Left renal pelvis (tissue), 4 donors: ENCODE results near the gene PMEL. TPM values are rescaled to one million over a fixed set of nuclear protein-coding genes. Genes with fewer than 3 reads are reported as not detected.
"Not testable (repeated sequence)": the region's sequence is repeated elsewhere in the genome, so short reads cannot be mapped to it uniquely, and the experiment has no call there.

ENCODE experiments used
- DNase-seq, 4 donors: peaks; one replicate each; pipeline ENCODE4 v3.0.0-alpha.2; 2013; ENCODE audit warnings: low read depth in 4 of 4, low spot score in 3 of 4
- polyA plus RNA-seq, 4 donors: library from polyadenylated mRNA; unstranded; fragments of 120-200 nt; gene quantifications; one replicate each; pipeline ENCODE4 v1.2.1, GENCODE V29; 2013; ENCODE audit not compliant: insufficient read length in 4 of 4

Gene PMEL
- polyA plus RNA-seq, 4 donors, result 2.0 to 4.2 (median 3.2) TPM

DNA sequence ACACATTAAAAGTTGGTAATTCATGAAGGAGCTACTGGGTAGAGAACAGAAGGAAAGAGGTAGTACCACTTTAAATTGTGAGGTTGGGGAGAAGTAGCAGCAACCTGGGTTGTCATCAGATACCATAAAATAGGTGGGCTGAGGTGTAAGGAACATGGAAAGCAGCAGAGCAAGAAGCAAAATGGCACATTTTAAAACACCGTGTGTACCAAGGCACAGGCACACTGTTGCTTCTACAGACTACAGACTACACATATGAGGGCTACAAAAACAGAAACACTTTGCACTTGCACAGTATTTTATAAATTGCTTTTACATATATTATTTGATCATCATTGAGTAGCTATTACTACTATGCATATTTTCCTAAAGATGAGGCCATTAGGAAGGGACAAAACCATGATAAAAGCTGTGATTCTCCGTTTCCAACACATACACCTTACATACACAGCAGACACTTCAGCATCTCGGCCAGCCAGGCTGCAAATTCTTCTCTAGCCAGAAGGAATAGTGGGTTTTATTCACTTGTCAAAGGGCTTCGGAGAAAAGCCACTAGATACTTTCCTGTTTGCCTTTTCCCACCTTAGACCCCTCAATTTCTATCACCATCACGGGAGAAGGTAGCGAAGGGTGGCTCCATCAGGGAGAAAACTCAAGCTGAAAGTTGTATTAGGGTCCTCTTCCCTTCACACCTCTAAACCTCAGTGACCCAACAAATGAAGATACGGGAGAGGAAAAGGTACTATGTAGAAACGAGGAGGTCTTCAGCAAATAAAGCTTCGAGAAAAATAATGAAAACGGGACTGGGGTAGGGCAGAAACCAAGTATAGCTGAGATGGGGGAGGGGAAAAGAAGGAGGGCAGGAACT, 39.7 kb downstream of the PMEL start:
- no peak for DNase-seq

DNA sequence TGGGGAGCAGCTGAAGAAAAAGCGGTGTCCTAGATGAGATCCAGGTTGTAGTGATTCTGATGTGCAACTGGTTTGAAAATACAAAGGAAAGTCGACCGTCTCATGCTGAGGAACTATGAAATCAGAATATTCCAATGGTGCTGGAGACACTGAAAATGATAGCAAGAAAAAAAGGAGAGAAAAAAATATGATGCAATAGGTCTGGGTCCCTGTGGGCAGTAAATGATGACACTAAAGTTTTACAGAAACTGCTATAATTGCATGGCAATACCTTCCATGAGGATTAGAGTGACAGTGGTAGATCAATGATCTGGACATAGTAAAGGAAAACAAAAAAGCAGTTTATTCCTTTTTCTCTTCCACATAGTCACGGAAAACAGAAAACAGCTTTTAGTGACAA, 40.5 kb downstream of the PMEL start:
- no peak for DNase-seq

DNA sequence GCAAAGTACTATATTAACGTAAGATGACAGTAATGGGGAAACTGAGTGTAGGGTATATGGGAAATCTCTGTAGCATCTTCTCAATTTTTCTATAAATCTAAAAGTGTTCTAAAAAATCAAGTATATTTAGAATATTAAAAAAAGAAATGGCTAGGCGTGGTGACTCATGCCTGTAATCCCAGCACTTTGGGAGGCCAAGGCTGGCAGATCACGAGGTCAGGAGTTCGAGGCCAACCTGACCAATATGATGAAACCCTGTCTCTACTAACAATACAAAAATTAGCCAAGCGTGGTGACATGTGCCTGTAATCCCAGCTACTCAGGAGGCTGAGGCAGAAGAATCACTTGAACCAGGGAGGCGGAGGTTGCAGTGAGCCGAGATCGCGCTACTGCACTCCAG, 42.2 kb downstream of the PMEL start:
- DNase-seq, result not testable (repeated sequence)

DNA sequence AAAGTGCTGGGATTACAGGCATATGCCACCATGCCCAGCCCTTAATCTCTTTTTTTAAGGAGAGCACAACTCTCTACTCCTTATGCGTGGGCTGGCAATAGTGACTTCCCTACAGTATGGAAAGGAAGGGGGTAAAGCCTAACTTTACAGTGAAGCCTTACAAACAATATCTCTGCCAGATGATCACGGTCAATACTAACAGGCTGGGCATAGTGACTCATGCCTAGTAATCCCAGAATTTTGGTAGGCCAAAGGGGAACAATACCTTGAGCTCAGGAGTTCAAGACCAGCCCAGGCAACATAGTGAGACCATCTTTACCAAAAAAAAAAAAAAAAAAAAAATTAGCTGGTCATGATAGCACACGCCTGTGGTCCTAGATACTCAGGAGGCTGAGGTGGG, 43.7 kb downstream of the PMEL start:
- no peak for DNase-seq

DNA sequence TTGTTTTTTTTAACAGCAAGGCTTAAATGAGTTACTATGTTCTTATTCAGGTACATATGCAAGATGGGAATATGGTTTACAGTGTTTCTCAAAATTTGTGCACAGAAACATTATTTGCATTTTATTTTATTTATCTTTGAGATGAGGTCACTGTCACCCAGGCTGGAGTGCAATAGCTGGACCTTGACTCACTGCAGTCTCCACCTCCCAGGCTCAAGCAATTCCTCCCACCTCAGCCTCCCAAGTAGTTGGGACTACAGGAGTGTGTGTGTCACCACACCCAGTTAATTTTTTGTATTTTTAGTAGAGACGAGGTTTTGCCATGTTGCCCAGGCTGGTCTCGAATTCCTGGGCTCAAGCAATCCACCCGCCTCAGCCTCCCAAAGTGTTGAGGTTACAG, 46.8 kb downstream of the PMEL start:
- not testable (repeated sequence) for DNase-seq

DNA sequence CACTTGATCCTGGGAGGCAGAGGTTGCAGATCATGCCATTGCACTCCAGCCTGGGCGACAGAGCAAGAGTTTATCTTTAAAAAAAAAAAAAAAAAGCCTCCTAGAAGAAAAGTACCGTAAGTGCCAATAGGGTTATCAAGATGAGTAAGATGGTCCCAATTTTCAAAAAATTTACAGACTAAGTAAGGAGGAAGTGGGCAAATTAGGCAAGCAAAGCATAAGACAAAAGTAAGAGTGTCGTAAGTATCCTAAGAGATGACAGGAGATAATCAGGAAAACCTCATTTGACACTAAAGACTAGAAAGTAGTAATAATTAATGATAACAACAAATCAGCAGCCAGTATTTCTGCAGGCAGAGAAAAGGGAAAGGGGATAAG, 50.4 kb downstream of the PMEL start:
- DNase-seq, result no peak

DNA sequence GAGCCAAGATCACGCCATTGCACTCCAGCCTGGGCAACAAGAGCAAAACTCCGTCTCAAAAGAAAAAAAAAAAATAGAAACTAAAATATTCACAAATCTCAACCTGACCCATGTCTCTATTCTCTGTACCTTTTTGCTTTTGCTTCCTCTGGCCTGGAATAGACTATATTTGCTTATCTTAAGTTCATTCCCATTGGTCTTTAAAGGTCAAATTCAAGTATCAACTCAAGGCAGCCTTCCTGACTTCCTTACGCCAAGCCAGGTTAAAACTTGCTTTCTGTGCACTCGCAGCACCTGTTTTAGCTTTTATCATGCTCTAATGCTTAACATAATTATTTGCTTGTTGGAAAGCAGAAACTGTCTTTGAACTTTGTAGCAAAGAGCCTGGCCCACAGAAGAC, 52.9 kb downstream of the PMEL start:
- DNase-seq, result no peak

DNA sequence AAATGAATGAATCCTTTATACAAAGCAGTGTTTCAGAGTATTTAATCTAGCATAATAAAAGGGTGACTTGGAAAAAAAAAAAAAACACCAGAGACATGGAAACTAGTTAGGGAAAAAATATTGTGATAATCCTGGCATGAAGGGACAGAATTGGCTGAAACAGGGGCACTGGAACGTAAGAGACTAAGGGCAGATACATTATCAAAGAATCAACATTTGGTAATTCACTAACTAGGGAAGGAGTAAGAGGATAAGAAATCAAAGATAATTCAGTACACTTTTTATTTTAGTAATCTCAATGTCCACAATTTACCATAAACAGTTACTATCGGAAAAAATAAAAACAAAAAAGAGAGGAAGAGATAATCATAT, 56.3 kb downstream of the PMEL start:
- DNase-seq, result no peak

DNA sequence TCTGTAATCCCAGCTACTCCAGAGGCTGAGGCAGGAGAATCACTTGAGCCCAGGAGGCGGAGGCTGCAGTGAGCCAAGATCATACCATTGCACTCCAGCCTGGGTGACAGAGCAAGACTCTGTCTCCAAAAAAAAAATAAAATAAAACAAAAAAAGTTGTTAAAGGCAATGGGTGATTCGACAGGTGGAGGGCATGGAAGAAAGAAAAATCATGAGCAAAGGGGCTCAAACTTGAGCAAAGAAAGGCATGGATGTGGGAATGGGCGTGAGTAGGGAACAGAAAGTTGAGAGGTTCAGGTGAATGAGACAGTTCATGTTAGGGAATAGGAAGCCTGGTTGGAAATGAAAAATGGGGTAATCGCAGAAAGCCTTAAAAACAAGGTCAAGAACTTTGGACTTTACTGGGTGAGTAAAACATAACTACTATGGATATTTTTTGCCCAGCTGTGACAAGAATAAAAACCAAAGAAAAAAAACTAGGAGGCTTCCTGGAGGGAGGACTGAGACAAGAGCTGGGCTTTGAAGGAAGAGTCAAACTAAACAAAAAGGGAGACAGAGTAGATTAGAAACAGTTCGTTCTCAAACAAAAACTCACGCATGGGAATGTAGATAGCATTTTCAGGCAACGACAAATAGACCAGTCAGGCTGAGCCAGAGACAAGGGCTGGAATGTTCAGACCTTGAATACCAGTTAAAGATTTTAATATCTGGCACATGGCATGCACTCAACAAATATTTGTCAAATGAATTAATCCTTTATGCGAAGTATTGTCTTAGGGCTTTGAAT, 56.9 kb downstream of the PMEL start:
- DNase-seq, result no peak

DNA sequence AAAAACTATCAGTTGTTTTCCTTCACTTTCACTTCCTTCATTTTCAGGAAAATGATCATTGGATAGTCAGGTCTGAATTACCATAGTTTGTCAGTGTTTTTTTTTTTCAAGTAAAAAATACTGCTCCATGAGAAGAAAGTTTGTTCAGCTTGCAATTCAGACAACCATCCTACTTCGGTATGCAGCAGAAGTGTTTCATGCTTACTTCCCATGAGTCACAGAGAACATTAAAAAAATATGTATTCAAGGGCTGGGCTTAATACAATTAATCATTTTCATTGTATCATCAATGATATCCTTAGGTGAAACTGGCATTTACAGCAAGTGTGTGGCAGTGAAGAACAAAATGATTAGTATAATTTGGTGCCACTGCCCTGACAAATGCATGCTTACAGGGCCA, 59.8 kb downstream of the PMEL start:
- no peak for DNase-seq

Other genes with a start within 250 kb of the PMEL start
- gene BLOC1S1, start 250.0 kb downstream of the PMEL start, polyA plus RNA-seq, result 100 to 1,000 TPM in 3 of 4 donors, 10 to 100 TPM in 1; 79.4 to 122 (median 114) TPM
- gene RDH5, start 245.6 kb downstream of the PMEL start, polyA plus RNA-seq, result 10 to 100 TPM in 3 of 4 donors, 1 to 10 TPM in 1; 8.4 to 38.2 (median 21.1) TPM
- gene CD63, start 237.0 kb downstream of the PMEL start, polyA plus RNA-seq, result 100 to 1,000 TPM; 617 to 773 (median 715) TPM
- gene GDF11, start 222.9 kb downstream of the PMEL start, polyA plus RNA-seq, result 10 to 100 TPM; 21.1 to 26.2 (median 23.8) TPM
- gene SARNP, start 148.3 kb downstream of the PMEL start, polyA plus RNA-seq, result 100 to 1,000 TPM; 101 to 141 (median 116) TPM
- 10 to 100 TPM; 17.7 to 35.6 (median 34.0) TPM for gene ORMDL2, start 148.0 kb downstream of the PMEL start, polyA plus RNA-seq
- 10 to 100 TPM; 31.7 to 43.6 (median 39.2) TPM for gene DNAJC14, start 136.5 kb downstream of the PMEL start, polyA plus RNA-seq
- 1 to 10 TPM in 3 of 4 donors, under 1 TPM in 1; 0.99 to 9.0 (median 1.1) TPM for gene MMP19, start 123.1 kb downstream of the PMEL start, polyA plus RNA-seq
- 10 to 100 TPM; 28.1 to 39.1 (median 35.7) TPM for gene PYM1, start 38.1 kb downstream of the PMEL start, polyA plus RNA-seq
- 10 to 100 TPM; 18.2 to 28.1 (median 23.5) TPM for gene DGKA, start 34.9 kb downstream of the PMEL start, polyA plus RNA-seq
- gene CDK2, start 788 bp upstream of the PMEL start, polyA plus RNA-seq, result 10 to 100 TPM; 58.8 to 71.5 (median 66.9) TPM
- gene RAB5B, start 8.0 kb upstream of the PMEL start, polyA plus RNA-seq, result 100 to 1,000 TPM; 140 to 172 (median 166) TPM
- 10 to 100 TPM; 34.7 to 50.6 (median 45.9) TPM for gene SUOX, start 31.2 kb upstream of the PMEL start, polyA plus RNA-seq
- 10 to 100 TPM; 16.3 to 24.3 (median 17.7) TPM for gene IKZF4, start 55.0 kb upstream of the PMEL start, polyA plus RNA-seq
- 100 to 1,000 TPM in 3 of 4 donors, 10 to 100 TPM in 1; 92.7 to 593 (median 231) TPM for gene RPS26, start 75.9 kb upstream of the PMEL start, polyA plus RNA-seq
- gene ERBB3, start 114.1 kb upstream of the PMEL start, polyA plus RNA-seq, result 100 to 1,000 TPM in 1 of 4 donors, 10 to 100 TPM in 2, 1 to 10 TPM in 1; 6.8 to 103 (median 77.2) TPM
- 100 to 1,000 TPM; 104 to 166 (median 154) TPM for gene PA2G4, start 138.5 kb upstream of the PMEL start, polyA plus RNA-seq
- 1,000 to 10,000 TPM; 4,554 to 5,864 (median 4,890) TPM for gene RPL41, start 150.6 kb upstream of the PMEL start, polyA plus RNA-seq
- 1 to 10 TPM; 4.7 to 6.5 (median 5.7) TPM for gene ZC3H10, start 152.2 kb upstream of the PMEL start, polyA plus RNA-seq
- 10 to 100 TPM; 66.2 to 79.3 (median 74.2) TPM for gene ESYT1, start 162.2 kb upstream of the PMEL start, polyA plus RNA-seq
- gene MYL6B, start 186.5 kb upstream of the PMEL start, polyA plus RNA-seq, result 100 to 1,000 TPM; 138 to 185 (median 160) TPM
- gene MYL6, start 192.3 kb upstream of the PMEL start, polyA plus RNA-seq, result 1,000 to 10,000 TPM; 1,577 to 1,968 (median 1,895) TPM
- 100 to 1,000 TPM; 106 to 137 (median 129) TPM for gene SMARCC2, start 223.4 kb upstream of the PMEL start, polyA plus RNA-seq